Spleen (tissue), 7 donors: ENCODE results near the gene CENPM.

Experiments
- CTCF ChIP-seq, 11 experiments: fragments of 200-600 bp in 7 of 11; fragments of 450-650 bp in 4 of 11; sonication (generic) in 4 of 11; IDR thresholded peaks in 8 of 11; conservative IDR thresholded peaks in 3 of 11; 1 replicate in 7 of 11; 2 replicates in 4 of 11; pipeline versions ENCODE4 v1.4.0 to v1.8.0; 2016 to 2021; ENCODE audit warnings: antibody characterized with exemption in 11 of 11, inconsistent platforms in 4 of 11, mild to moderate bottlenecking in 1 of 11
- POLR2A ChIP-seq, 3 donors: fragments of 450-650 bp; IDR thresholded peaks; one replicate each; pipeline ENCODE4 v1.5.1; 2017; ENCODE audit warnings: antibody characterized with exemption in 3 of 3, mild to moderate bottlenecking in 1 of 3
- donor health status: DM: no; HTN: no; CAD: no; lungs with moderate emphysema.
- donor health status: DM: no; HTN: no; CAD: no.
- donor health status: DM: no; HTN: no; CAD: no.

- TF ChIP-seq POLR2A (IDR thresholded peaks at IDR 0.05) (no peak), CTCF (IDR thresholded peaks at IDR 0.05 in 8 of 11, conservative IDR thresholded peaks at IDR 0.05 in 3 of 11) (no peak)
These were observed 42.3 kb upstream of the CENPM start for GRCh38 chr22:41989246-41989645.
